ENCODE measurements around the gene SEC14L2.

DNA sequence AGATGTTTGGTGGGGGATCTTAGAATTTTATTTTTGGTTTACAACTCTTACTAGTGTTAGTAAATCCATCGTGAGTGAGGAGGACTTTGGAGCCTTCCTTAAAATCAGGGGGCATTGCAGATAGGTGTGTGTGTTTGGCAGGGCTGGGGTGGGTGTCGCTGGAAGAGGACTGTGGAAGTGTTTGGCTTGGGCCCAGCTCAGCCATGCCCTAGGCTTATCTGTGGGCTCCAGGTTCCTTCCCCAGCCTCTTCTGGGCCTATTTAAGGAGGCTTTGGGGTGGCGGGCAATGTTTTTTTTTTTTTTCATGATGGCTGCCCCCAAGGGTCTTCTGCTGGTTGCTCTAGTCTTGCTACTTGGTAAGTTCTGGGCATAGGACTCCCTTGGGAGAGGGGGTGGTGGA, 50.8 kb downstream of the SEC14L2 start:
- TF ChIP-seq, protein P1, sequence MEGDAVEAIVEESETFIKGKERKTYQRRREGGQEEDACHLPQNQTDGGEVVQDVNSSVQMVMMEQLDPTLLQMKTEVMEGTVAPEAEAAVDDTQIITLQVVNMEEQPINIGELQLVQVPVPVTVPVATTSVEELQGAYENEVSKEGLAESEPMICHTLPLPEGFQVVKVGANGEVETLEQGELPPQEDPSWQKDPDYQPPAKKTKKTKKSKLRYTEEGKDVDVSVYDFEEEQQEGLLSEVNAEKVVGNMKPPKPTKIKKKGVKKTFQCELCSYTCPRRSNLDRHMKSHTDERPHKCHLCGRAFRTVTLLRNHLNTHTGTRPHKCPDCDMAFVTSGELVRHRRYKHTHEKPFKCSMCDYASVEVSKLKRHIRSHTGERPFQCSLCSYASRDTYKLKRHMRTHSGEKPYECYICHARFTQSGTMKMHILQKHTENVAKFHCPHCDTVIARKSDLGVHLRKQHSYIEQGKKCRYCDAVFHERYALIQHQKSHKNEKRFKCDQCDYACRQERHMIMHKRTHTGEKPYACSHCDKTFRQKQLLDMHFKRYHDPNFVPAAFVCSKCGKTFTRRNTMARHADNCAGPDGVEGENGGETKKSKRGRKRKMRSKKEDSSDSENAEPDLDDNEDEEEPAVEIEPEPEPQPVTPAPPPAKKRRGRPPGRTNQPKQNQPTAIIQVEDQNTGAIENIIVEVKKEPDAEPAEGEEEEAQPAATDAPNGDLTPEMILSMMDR (IDR thresholded peaks at IDR 0.05; ENCODE audit: poor library complexity, severe bottlenecking): no peak
- TF ChIP-seq EZH2 (IDR thresholded peaks at IDR 0.05; ENCODE audit: borderline replicate concordance, insufficient read depth, low read length, poor library complexity, severe bottlenecking): no peak
- TF ChIP-seq TAF1 (IDR thresholded peaks at IDR 0.05; ENCODE audit: low read depth): no peak
